Trophoblast cell (in vitro differentiated cells and primary cell): ENCODE results near the gene TNS1.

Source experiments
- DNase-seq, 2 donors: peaks; one replicate each; pipeline ENCODE4 v3.0.0-alpha.2; 2016
- H2AFZ ChIP-seq: 2 replicates; pipeline ENCODE4 v1.6.1; 2013; ENCODE audit warnings: low read length, moderate library complexity, mild to moderate bottlenecking; ENCODE audit not compliant: insufficient read depth, poor library complexity
- H2AK5ac ChIP-seq: 2 replicates; pipeline ENCODE4 v1.6.1; 2013; ENCODE audit warnings: mild to moderate bottlenecking, low read length
- H2BK120ac ChIP-seq: 2 replicates; pipeline ENCODE4 v1.6.1; 2013; ENCODE audit warnings: low read length, mild to moderate bottlenecking, moderate library complexity; ENCODE audit not compliant: insufficient read depth, poor library complexity
- H2BK12ac ChIP-seq: 2 replicates; pipeline ENCODE4 v1.6.1; 2013; ENCODE audit warnings: mild to moderate bottlenecking, low read length, moderate library complexity
- H2BK5ac ChIP-seq: 2 replicates; pipeline ENCODE4 v1.6.1; 2013; ENCODE audit warnings: low read length, low read depth, moderate library complexity, mild to moderate bottlenecking; ENCODE audit not compliant: poor library complexity
- H3K14ac ChIP-seq: 2 replicates; pipeline ENCODE4 v1.6.1; 2013; ENCODE audit warnings: mild to moderate bottlenecking, low read length
- H3K18ac ChIP-seq: 2 replicates; pipeline ENCODE4 v1.6.1; 2013; ENCODE audit warnings: mild to moderate bottlenecking, low read length
- H3K23ac ChIP-seq: 2 replicates; pipeline ENCODE4 v1.6.1; 2013; ENCODE audit warnings: low read length
- H3K27ac ChIP-seq: 2 replicates; pipeline ENCODE4 v1.5.1; 2013; ENCODE audit warnings: low read depth, mild to moderate bottlenecking, inconsistent platforms, low read length, moderate library complexity
- H3K27me3 ChIP-seq: 2 replicates; pipeline ENCODE4 v1.6.1; 2013; ENCODE audit warnings: inconsistent platforms, mild to moderate bottlenecking, low read length, moderate library complexity; ENCODE audit not compliant: insufficient read depth
- H3K36me3 ChIP-seq, 2 experiments: 1 replicate in 1 of 2; 2 replicates in 1 of 2; pipeline ENCODE4 v1.6.1; 2013; ENCODE audit warnings: low read length in 2 of 2, mild to moderate bottlenecking in 2 of 2, moderate library complexity in 1 of 2; ENCODE audit not compliant: insufficient read depth in 2 of 2, control insufficient read depth in 1 of 2
- H3K4ac ChIP-seq: 2 replicates; pipeline ENCODE4 v1.6.1; 2013; ENCODE audit warnings: low read depth, mild to moderate bottlenecking, low read length, moderate library complexity
- H3K4me1 ChIP-seq, 2 experiments: 1 replicate in 1 of 2; 2 replicates in 1 of 2; pipeline ENCODE4 v1.6.1; 2013; ENCODE audit warnings: low read length in 2 of 2, mild to moderate bottlenecking in 2 of 2, moderate library complexity in 1 of 2; ENCODE audit not compliant: insufficient read depth in 2 of 2, control insufficient read depth in 1 of 2
- H3K4me2 ChIP-seq: 2 replicates; pipeline ENCODE4 v1.6.1; 2013; ENCODE audit warnings: inconsistent platforms, mild to moderate bottlenecking, low read length, moderate library complexity
- H3K4me3 ChIP-seq: 2 replicates; pipeline ENCODE4 v1.5.1; 2013; ENCODE audit warnings: mild to moderate bottlenecking, low read depth, low read length, inconsistent platforms
- H3K79me1 ChIP-seq: one replicate; pipeline ENCODE4 v1.6.1; 2013; ENCODE audit warnings: low read length
- H3K79me2 ChIP-seq: 2 replicates; pipeline ENCODE4 v1.6.1; 2013; ENCODE audit warnings: low read length, mild to moderate bottlenecking; ENCODE audit not compliant: control insufficient read depth, insufficient read depth, poor library complexity
- H3K9ac ChIP-seq: 2 replicates; pipeline ENCODE4 v1.6.1; 2013; ENCODE audit warnings: mild to moderate bottlenecking, low read length
- H3K9me3 ChIP-seq: 2 replicates; pipeline ENCODE4 v1.6.1; 2013; ENCODE audit warnings: low read depth, mild to moderate bottlenecking, control low read depth, inconsistent platforms, low read length; ENCODE audit not compliant: insufficient read depth
- H4K12ac ChIP-seq: 2 replicates; pipeline ENCODE4 v1.6.1; 2013; ENCODE audit warnings: low read depth, mild to moderate bottlenecking, low read length, moderate library complexity
- H4K8ac ChIP-seq: 2 replicates; pipeline ENCODE4 v1.6.1; 2013; ENCODE audit warnings: low read depth, mild to moderate bottlenecking, low read length, moderate library complexity
- H4K91ac ChIP-seq: one replicate; pipeline ENCODE4 v1.6.1; 2013; ENCODE audit warnings: low read depth, mild to moderate bottlenecking, low read length, moderate library complexity
- WGBS: extraction: QIAGEN DNeasy Blood & Tissue Kit; methylation state at CpG from one replicate; pipeline ENCODE4 v1.1.7; 2013; ENCODE audit warnings: missing lambda C conversion rate; ENCODE audit not compliant: insufficient read length, insufficient coverage; ENCODE audit errors: extremely low coverage; 5-methylcytosine and 5-hydroxymethylcytosine counted together

Gene TNS1

DNA sequence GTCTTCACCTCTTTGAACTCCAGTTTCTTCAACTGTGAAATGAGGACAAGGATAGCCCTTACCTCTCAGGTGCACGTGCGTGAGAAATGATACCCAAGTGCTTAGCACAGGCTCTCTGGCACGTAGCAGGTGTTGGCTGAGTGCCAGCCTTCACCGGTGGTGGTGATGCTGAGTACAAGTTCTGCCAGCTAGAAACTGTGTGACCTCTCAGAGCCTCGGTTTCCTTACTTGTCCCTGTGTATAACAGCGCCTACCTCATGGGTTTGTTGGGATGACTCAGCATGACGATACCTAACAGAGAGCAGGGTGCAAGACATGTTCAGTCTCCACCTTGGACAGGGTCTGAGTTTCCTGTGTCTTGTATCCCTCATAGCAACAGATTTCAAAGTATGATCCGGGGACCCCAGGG, 205.1 kb downstream of the TNS1 start:
- peaks cover 4% of the 10 kb centered on the region for H3K9me3 ChIP-seq
- H3K18ac ChIP-seq, result no peak overlapping the region
- no peak for DNase-seq
- H3K4ac ChIP-seq, result no peak overlapping the region
- H3K4me3 ChIP-seq, result no peak overlapping the region
- H3K27me3 ChIP-seq, result no peaks in the 10 kb centered on the region
- no peak overlapping the region for H4K8ac ChIP-seq
- peaks cover 4% of the 10 kb centered on the region for H3K79me1 ChIP-seq
- no peaks in the 10 kb centered on the region for H3K79me2 ChIP-seq
- no peak overlapping the region for H2BK5ac ChIP-seq
- no peak overlapping the region for H2AK5ac ChIP-seq
- no CpG with 5 or more reads among the region's 8 CpGs for WGBS
- no peak overlapping the region for H3K27ac ChIP-seq
- H3K4me2 ChIP-seq, result no peak overlapping the region
- no peak overlapping the region for H3K9ac ChIP-seq
- H2BK12ac ChIP-seq, result no peak overlapping the region
- H3K14ac ChIP-seq, result no peak overlapping the region
- no peak overlapping the region for H4K12ac ChIP-seq
- H2BK120ac ChIP-seq, result no peak overlapping the region
- no peak overlapping the region for H4K91ac ChIP-seq
- peaks cover 22 to 28% of the 10 kb centered on the region in 2 experiments for H3K4me1 ChIP-seq
- H3K36me3 ChIP-seq, result no peaks in the 10 kb centered on the region
- H2AFZ ChIP-seq, result no peak overlapping the region
- no peak overlapping the region for H3K23ac ChIP-seq

DNA sequence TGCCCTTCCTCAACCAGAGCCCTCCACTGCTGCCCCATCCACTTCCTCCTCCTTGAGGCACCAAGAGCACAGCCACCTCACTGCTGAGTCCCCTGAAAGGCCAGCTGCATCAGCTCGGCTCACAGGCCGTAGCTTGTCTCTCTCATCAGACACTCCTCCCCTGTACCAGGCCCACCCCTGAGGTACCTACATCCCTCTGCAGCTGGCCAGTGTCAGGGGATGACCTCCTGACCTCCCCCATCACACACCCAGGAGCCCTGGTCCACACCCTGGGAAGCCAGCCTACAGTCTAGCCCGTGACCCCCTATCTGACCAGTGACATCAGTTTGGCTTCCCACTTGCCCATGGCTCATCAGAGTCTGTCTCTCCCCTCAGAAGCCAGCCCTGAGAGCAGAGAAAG, 205.6 kb downstream of the TNS1 start:
- Histone ChIP-seq H3K4me2 (no peak overlapping the region), H2AFZ (no peak overlapping the region), H4K8ac (no peak overlapping the region), H3K4ac (no peak overlapping the region), H2BK5ac (no peak overlapping the region), H2BK12ac (no peak overlapping the region), H3K27me3 (no peaks in the 10 kb centered on the region), H3K4me1 (peaks cover 22 to 28% of the 10 kb centered on the region in 2 experiments), H3K23ac (no peak overlapping the region), H3K9ac (no peak overlapping the region), H2BK120ac (no peak overlapping the region), H3K27ac (no peak overlapping the region), H3K18ac (no peak overlapping the region), H3K36me3 (no peaks in the 10 kb centered on the region), H2AK5ac (no peak overlapping the region), H3K14ac (no peak overlapping the region), H4K91ac (no peak overlapping the region), H3K9me3 (peaks cover 4% of the 10 kb centered on the region), H3K79me2 (no peaks in the 10 kb centered on the region), H4K12ac (no peak overlapping the region), H3K4me3 (no peak overlapping the region), H3K79me1 (peaks cover 4% of the 10 kb centered on the region)
- DNase-seq, result no peak
- WGBS, result no CpG with 5 or more reads among the region's 3 CpGs

GRCh38 chr2:217795706-217796465, 206.9 kb downstream of the TNS1 start:
- Histone ChIP-seq H3K9me3 (peaks cover 4% of the 10 kb centered on the region), H4K8ac (no peak overlapping the region), H4K12ac (no peak overlapping the region), H3K14ac (no peak overlapping the region), H3K18ac (no peak overlapping the region), H3K27me3 (no peaks in the 10 kb centered on the region), H3K4ac (no peak overlapping the region), H3K27ac (no peak overlapping the region), H2AK5ac (no peak overlapping the region), H3K23ac (no peak overlapping the region), H3K36me3 (no peaks in the 10 kb centered on the region), H3K4me1 (peaks cover 22 to 28% of the 10 kb centered on the region in 2 experiments), H3K9ac (no peak overlapping the region), H3K4me3 (no peak overlapping the region), H2BK120ac (no peak overlapping the region), H4K91ac (no peak overlapping the region), H3K4me2 (peak overlapping the region; percentile 11), H2BK5ac (no peak overlapping the region), H3K79me1 (peaks cover 4% of the 10 kb centered on the region), H2AFZ (no peak overlapping the region), H3K79me2 (no peaks in the 10 kb centered on the region), H2BK12ac (no peak overlapping the region)
- DNase-seq, result no peak
- no CpG with 5 or more reads among the region's 11 CpGs for whole genome bisulfite sequencing

DNA sequence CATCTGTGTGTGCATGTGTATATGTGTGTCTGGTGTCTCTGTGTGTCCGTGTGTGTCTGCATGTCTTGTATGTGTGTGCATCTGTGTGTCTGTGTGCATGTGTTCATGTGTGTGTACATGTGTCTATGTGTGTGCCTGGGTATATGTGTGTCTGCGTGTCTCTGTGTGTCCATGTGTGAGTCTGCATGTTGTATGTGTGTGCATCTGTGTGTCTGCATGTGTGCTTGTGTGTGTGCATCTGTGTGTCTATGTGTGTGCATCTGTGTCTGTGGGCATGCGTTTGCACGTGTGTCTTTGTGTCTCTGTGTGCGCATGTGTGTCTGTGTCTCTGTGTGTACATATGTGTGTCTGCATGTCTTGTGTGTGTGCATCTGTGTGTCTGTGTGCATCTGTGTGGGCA, 207.7 kb downstream of the TNS1 start:
- H4K8ac ChIP-seq, result no peak overlapping the region
- no peak overlapping the region for H4K91ac ChIP-seq
- no peak overlapping the region for H3K18ac ChIP-seq
- DNase-seq, result no peak
- H4K12ac ChIP-seq, result no peak overlapping the region
- H3K27me3 ChIP-seq, result no peaks in the 10 kb centered on the region
- H2BK120ac ChIP-seq, result no peak overlapping the region
- no peak overlapping the region for H2BK5ac ChIP-seq
- H3K79me2 ChIP-seq, result no peaks in the 10 kb centered on the region
- no peak overlapping the region for H2AFZ ChIP-seq
- H3K14ac ChIP-seq, result no peak overlapping the region
- no peak overlapping the region for H3K9ac ChIP-seq
- H3K79me1 ChIP-seq, result peaks cover 4% of the 10 kb centered on the region
- H3K4me3 ChIP-seq, result peak overlapping the region; percentile 38
- no peak overlapping the region for H3K4ac ChIP-seq
- no peaks in the 10 kb centered on the region for H3K36me3 ChIP-seq
- H3K4me2 ChIP-seq, result peak overlapping the region; percentile 5
- no peak overlapping the region for H2BK12ac ChIP-seq
- H3K23ac ChIP-seq, result no peak overlapping the region
- H3K4me1 ChIP-seq, result peaks cover 22 to 28% of the 10 kb centered on the region in 2 experiments
- no CpG with 5 or more reads among the region's 5 CpGs for WGBS
- no peak overlapping the region for H2AK5ac ChIP-seq
- H3K27ac ChIP-seq, result peak overlapping the region; percentile 6
- H3K9me3 ChIP-seq, result peaks cover 4% of the 10 kb centered on the region
